Right atrium auricular region (tissue), 2 donors: ENCODE results near the gene NMNAT2. TPM values are rescaled to one million over a fixed set of nuclear protein-coding genes. Genes with fewer than 3 reads are reported as not detected.

Experiments used
- DNase-seq: peaks from one replicate; pipeline ENCODE4 v3.0.0-alpha.2; 2019; ENCODE audit warnings: low spot score
- H3K27ac ChIP-seq, 2 donors: fragments of 200-600 bp; sonication (generic); 1 replicate in 1 of 2; 2 replicates in 1 of 2; pipeline ENCODE4 v1.5.1; 2016 to 2019
- H3K27me3 ChIP-seq, 2 donors: fragments of 200-600 bp; sonication (generic); one replicate each; pipeline versions ENCODE4 v1.5.1 to v1.6.0; 2017 to 2019
- H3K36me3 ChIP-seq: fragments of 200-600 bp; sonication (generic); one replicate; pipeline ENCODE4 v1.5.1; 2016
- H3K4me1 ChIP-seq, 2 donors: fragments of 200-600 bp; sonication (generic); one replicate each; pipeline versions ENCODE4 v1.5.1 to v1.6.0; 2017 to 2019
- H3K4me3 ChIP-seq, 2 donors: fragments of 200-600 bp; sonication (generic); 1 replicate in 1 of 2; 2 replicates in 1 of 2; pipeline ENCODE4 v1.5.1; 2017 to 2019; ENCODE audit warnings: mild to moderate bottlenecking in 1 of 2, moderate library complexity in 1 of 2
- H3K9me3 ChIP-seq, 2 donors: fragments of 200-600 bp; sonication (generic); one replicate each; pipeline ENCODE4 v1.5.1; 2019
- total RNA-seq, 2 donors: library from RNA; depleted of rRNA; stranded (reverse); fragments of >200 nt; gene quantifications; one replicate each; pipeline ENCODE4 v1.1.0, GENCODE V29; 2016
- TF ChIP-seq, protein P1 (sequence below), 2 donors: fragments of 200-600 bp; sonication (generic); IDR thresholded peaks; one replicate each; pipeline ENCODE4 v1.5.1; 2019; ENCODE audit warnings: antibody characterized with exemption in 2 of 2

The NMNAT2 gene
- total RNA-seq, 2 donors from 2014 or later = 38.6 to 40.0 TPM

DNA sequence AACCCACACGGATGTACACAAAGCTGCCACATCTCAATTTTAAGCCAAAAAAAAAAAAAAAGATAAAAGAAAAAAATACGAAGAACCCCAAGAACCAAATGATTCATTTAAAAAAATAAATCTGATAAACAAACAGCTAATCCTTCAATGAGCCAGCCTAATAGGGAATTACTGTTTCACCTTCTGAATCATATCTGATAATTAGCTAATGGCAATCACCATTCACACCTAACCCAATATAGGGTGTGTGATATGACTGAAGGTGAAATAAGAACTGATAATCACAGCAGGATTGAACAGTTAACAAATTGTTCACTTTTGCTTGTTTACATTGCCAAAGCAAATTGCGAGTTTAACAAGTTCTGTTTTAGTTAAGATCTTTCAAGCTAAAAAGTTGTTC lies 170.7 kb downstream of the NMNAT2 start:
- no peak for DNase-seq
- no peaks in the 10 kb centered on the region for H3K36me3 ChIP-seq
- H3K4me3 ChIP-seq = no peak overlapping the region
- TF ChIP-seq, protein P1, sequence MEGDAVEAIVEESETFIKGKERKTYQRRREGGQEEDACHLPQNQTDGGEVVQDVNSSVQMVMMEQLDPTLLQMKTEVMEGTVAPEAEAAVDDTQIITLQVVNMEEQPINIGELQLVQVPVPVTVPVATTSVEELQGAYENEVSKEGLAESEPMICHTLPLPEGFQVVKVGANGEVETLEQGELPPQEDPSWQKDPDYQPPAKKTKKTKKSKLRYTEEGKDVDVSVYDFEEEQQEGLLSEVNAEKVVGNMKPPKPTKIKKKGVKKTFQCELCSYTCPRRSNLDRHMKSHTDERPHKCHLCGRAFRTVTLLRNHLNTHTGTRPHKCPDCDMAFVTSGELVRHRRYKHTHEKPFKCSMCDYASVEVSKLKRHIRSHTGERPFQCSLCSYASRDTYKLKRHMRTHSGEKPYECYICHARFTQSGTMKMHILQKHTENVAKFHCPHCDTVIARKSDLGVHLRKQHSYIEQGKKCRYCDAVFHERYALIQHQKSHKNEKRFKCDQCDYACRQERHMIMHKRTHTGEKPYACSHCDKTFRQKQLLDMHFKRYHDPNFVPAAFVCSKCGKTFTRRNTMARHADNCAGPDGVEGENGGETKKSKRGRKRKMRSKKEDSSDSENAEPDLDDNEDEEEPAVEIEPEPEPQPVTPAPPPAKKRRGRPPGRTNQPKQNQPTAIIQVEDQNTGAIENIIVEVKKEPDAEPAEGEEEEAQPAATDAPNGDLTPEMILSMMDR (IDR thresholded peaks at IDR 0.05) = no peak
- H3K9me3 ChIP-seq = no peaks in the 10 kb centered on the region
- H3K27ac ChIP-seq = no peak overlapping the region
- peaks cover 0 to 22% of the 10 kb centered on the region in 2 donors for H3K4me1 ChIP-seq
- no peaks in the 10 kb centered on the region for H3K27me3 ChIP-seq

DNA sequence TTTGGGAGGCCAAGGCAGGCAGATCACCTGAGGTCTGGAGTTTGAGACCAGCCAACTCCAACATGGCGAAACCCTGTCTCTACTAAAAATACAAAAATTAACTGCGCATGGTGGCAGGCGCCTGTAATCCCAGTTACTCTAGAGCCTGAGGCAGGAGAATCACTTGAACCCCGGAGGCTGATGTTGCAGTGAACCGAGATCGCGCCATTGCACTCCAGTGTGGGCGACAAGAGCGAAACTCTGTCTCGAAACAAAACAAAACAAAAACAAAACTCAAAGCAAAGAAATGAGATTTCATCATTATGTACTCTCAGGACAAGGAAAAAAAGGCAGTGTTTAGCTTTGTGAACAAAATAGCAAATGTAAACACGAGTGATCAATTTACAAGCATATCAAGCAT lies 171.1 kb downstream of the NMNAT2 start:
- peak; percentile 28 for DNase-seq
- Histone ChIP-seq H3K27me3 (no peaks in the 10 kb centered on the region), H3K9me3 (no peaks in the 10 kb centered on the region), H3K4me1 (peaks cover 0 to 22% of the 10 kb centered on the region in 2 donors), H3K27ac (no peak overlapping the region), H3K36me3 (no peaks in the 10 kb centered on the region), H3K4me3 (no peak overlapping the region)
- TF ChIP-seq, protein P1 (IDR thresholded peaks at IDR 0.05) = no peak

DNA sequence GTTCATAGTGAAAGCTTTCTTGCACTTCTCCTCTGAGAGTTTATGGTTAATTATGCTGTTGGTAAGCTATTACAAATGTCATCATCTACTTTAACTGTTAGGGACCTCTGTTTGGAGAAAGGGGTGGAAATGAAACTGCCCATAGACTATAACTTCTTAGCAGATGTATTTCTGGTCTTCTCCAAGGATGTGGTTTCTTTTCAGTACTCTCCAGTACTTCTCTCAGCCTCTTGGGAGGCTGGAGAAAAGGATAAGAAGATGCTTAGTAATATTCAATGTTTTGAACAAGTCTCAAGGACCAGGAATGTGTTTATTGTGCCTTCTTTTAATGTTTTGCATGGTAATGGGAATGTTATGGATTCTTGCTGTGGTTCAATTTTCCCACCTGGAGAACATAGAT lies 171.7 kb downstream of the NMNAT2 start:
- Histone ChIP-seq H3K36me3 (no peaks in the 10 kb centered on the region), H3K27ac (no peak overlapping the region), H3K4me3 (no peak overlapping the region), H3K9me3 (no peaks in the 10 kb centered on the region), H3K27me3 (no peaks in the 10 kb centered on the region), H3K4me1 (peaks cover 0 to 23% of the 10 kb centered on the region in 2 donors)
- DNase-seq = no peak
- TF ChIP-seq, protein P1 (IDR thresholded peaks at IDR 0.05) = no peak

DNA sequence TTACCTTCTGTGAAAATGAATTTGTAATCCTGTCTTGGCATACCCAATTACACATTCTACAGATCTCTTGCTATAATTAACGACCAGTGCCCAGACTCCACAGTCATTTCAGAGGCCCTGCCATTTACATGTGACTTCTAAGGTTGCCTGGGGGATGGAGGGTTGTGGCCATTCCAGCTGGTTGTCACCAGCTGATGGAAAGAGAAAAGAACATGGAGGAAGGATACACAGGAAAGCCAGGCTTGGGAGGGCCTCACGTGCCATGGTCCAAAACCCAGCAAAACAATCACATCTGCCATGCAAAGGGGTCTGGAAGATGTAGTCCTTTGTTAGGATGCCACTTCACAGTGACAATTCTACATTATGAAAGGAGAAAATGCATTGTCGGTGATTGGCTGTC lies 172.8 kb downstream of the NMNAT2 start:
- peak overlapping the region in 1 of 2 donors; percentile 48 for H3K27ac ChIP-seq

DNA sequence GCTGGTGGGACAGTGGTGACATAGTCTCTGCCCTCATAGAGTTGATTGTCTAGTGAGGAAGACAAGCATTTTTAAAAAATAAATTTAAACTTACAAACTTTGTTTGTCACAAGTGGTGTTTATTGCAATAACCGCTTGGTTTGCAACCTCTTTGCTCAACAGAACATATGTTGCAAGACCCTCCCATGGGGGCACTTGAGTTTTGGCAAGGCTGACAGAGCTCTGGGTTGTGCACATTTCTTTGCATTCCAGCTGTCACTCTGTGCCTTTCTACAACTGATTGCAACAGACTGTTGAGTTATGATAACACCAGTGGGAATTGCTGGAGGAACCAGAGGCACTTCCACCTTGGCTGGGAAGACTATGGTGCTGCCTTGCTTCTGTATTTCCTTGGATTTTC lies 173.7 kb downstream of the NMNAT2 start:
- peaks cover 0 to 27% of the 10 kb centered on the region in 2 donors for H3K4me1 ChIP-seq
- H3K36me3 ChIP-seq = no peaks in the 10 kb centered on the region
- DNase-seq = peak; percentile 95
- no peaks in the 10 kb centered on the region for H3K27me3 ChIP-seq
- no peak overlapping the region for H3K4me3 ChIP-seq
- peak overlapping the region; percentile 44 to 80 for H3K27ac ChIP-seq
- TF ChIP-seq, protein P1 (IDR thresholded peaks at IDR 0.05) = no peak
- no peaks in the 10 kb centered on the region for H3K9me3 ChIP-seq

More for the DNA sequence above, 172.8 kb downstream of the NMNAT2 start:
- peak; percentile 48 for DNase-seq
- TF ChIP-seq, protein P1 (IDR thresholded peaks at IDR 0.05) = no peak
- peaks cover 0 to 27% of the 10 kb centered on the region in 2 donors for H3K4me1 ChIP-seq
- H3K27me3 ChIP-seq = no peaks in the 10 kb centered on the region
- no peak overlapping the region for H3K4me3 ChIP-seq
- no peaks in the 10 kb centered on the region for H3K9me3 ChIP-seq
- H3K36me3 ChIP-seq = no peaks in the 10 kb centered on the region
